ENCODE results near the gene IVD. TPM values are rescaled to one million over a fixed set of nuclear protein-coding genes. Genes with fewer than 3 reads are reported as not detected.

Gene IVD
- total RNA-seq, 1 donor from 2014 or later, result 44.3 TPM

GRCh38 chr15:40420071-40420713, 14.6 kb downstream of the IVD start:
- H3K4me3 Mint-ChIP-seq (ENCODE audit: unreplicated experiment), result no peak overlapping the region
- TF ChIP-seq CTCF (IDR thresholded peaks at IDR 0.05; ENCODE audit: partially characterized antibody, unreplicated experiment), result no peak

DNA sequence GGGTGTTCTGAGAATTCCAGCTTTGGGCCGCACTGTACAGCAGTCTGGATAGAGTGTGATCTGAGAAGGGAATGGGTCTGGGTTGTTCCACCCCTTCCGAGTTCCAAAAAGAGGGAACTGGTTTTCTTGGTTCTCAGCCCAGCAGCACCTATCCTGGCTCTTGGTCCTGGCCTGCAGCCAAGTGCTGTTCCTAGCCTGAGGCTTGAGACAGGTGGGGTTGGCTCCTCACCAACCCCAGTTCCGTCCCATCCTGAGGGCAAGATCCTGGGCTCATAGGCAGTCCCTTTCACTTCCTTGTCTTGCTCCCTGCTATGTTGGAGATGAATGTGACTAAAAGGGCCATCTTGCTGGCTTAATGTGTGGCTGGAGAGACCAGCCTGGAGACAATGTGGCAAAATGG, 15.2 kb downstream of the IVD start:
- Mint-ChIP-seq H3K4me3 (ENCODE audit: unreplicated experiment) (no peak overlapping the region), H3K27me3 (ENCODE audit: unreplicated experiment) (no peaks in the 10 kb centered on the region), H3K27ac (ENCODE audit: unreplicated experiment) (no peak overlapping the region), H3K4me1 (ENCODE audit: low read depth, unreplicated experiment) (peaks cover 4% of the 10 kb centered on the region), H3K36me3 (ENCODE audit: unreplicated experiment) (no peaks in the 10 kb centered on the region), H3K9me3 (ENCODE audit: unreplicated experiment) (no peaks in the 10 kb centered on the region)
- no peak for DNase-seq
- TF ChIP-seq CTCF (IDR thresholded peaks at IDR 0.05; ENCODE audit: partially characterized antibody, unreplicated experiment), result no peak

More at GRCh38 chr15:40420071-40420713, 14.6 kb downstream of the IVD start:
- Mint-ChIP-seq H3K27ac (ENCODE audit: unreplicated experiment) (no peak overlapping the region), H3K36me3 (ENCODE audit: unreplicated experiment) (no peaks in the 10 kb centered on the region), H3K4me1 (ENCODE audit: low read depth, unreplicated experiment) (peaks cover 4% of the 10 kb centered on the region), H3K9me3 (ENCODE audit: unreplicated experiment) (no peaks in the 10 kb centered on the region), H3K27me3 (ENCODE audit: unreplicated experiment) (no peaks in the 10 kb centered on the region)
- DNase-seq, result no peak

DNA sequence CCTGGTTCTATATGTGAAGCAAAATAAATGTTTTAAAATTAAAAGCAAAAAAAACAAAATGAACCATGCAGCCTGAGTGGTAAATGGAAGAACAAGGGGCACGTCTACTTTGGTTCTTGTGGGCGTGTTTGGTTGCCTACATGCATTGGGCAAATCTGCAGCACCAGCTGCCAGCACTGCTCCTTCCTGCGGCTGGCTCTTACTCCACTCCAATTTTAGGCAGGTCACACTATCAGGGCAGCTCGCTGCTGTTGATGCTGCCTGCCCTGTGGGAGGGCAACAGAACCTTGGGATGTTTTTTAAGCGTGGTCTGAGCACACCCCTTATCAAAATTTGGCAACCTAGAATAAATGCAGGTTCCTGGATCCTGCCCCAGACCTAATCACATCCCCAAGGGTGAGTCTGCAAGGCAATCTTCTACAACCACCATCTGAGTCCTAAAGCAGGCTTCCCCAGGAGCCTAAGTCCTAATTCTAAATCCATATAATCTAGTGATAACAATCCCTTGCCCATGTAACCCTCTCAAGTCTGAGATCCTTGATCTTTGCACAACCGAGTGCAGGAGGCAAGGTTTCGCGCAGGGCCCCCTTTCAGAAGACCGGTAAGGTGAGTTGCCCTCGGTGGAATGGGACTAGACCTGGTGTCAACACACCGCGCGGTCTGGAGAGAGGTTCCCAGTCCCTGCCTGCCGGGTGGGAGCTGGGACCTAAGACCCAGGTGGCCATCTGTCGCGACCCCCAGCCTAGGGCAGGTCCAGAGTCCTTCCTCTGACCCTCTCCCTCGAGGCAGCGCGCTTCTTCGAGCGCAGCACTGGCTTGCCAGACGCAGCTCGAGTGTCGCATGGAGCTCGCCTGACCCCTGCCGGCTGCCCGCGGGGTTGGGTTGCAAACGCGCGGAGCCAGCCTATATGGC, 15.9 kb downstream of the IVD start:
- H3K9me3 Mint-ChIP-seq (ENCODE audit: unreplicated experiment), result peaks cover under 1% of the 10 kb centered on the region
- DNase-seq, result peak; percentile 93
- H3K4me3 Mint-ChIP-seq (ENCODE audit: unreplicated experiment), result peak overlapping the region; percentile 11
- H3K4me1 Mint-ChIP-seq (ENCODE audit: low read depth, unreplicated experiment), result peaks cover 4% of the 10 kb centered on the region
- no peaks in the 10 kb centered on the region for H3K27me3 Mint-ChIP-seq (ENCODE audit: unreplicated experiment)
- no peak overlapping the region for H3K27ac Mint-ChIP-seq (ENCODE audit: unreplicated experiment)
- peak; percentile 84 for TF ChIP-seq CTCF (IDR thresholded peaks at IDR 0.05; ENCODE audit: partially characterized antibody, unreplicated experiment)
- no peaks in the 10 kb centered on the region for H3K36me3 Mint-ChIP-seq (ENCODE audit: unreplicated experiment)

DNA sequence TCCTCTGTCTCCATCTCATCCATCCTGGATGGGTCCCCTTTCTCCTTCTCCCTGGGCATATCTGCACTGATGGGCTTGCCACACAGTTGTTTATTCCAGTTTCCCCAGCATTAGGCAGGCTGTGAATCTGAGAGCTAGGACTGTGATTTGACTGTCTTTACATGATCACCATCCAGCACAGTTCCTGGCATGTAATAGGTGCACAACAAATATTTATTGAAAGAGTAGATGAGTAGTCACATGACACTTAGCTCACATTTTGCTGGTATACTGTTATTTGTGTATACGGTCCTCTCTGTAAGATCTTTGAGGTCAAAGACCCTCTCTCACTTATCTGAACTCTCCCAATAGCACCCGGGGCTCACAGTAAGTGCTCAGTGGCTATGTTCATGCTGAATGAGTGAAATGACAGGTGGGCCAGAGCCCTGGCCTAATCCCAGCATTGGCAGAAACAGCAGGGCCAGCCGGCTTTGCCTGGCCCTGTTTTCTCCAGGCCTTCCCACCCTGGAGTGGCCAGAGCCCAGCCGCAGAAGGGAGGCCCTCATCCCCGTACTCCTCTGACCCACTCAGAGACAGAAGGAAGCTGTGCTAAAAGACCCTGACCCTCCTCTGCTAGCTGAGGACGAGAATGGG, 19.0 kb downstream of the IVD start:
- TF ChIP-seq CTCF (IDR thresholded peaks at IDR 0.05; ENCODE audit: partially characterized antibody, unreplicated experiment), result no peak
- H3K36me3 Mint-ChIP-seq (ENCODE audit: unreplicated experiment), result no peaks in the 10 kb centered on the region
- no peak overlapping the region for H3K4me3 Mint-ChIP-seq (ENCODE audit: unreplicated experiment)
- H3K4me1 Mint-ChIP-seq (ENCODE audit: low read depth, unreplicated experiment), result peaks cover 9% of the 10 kb centered on the region
- DNase-seq, result no peak
- H3K27ac Mint-ChIP-seq (ENCODE audit: unreplicated experiment), result no peak overlapping the region
- H3K27me3 Mint-ChIP-seq (ENCODE audit: unreplicated experiment), result peaks cover 3% of the 10 kb centered on the region
- peaks cover 1% of the 10 kb centered on the region for H3K9me3 Mint-ChIP-seq (ENCODE audit: unreplicated experiment)
